ENCODE data around the gene HYAL1.

HYAL1 gene

DNA sequence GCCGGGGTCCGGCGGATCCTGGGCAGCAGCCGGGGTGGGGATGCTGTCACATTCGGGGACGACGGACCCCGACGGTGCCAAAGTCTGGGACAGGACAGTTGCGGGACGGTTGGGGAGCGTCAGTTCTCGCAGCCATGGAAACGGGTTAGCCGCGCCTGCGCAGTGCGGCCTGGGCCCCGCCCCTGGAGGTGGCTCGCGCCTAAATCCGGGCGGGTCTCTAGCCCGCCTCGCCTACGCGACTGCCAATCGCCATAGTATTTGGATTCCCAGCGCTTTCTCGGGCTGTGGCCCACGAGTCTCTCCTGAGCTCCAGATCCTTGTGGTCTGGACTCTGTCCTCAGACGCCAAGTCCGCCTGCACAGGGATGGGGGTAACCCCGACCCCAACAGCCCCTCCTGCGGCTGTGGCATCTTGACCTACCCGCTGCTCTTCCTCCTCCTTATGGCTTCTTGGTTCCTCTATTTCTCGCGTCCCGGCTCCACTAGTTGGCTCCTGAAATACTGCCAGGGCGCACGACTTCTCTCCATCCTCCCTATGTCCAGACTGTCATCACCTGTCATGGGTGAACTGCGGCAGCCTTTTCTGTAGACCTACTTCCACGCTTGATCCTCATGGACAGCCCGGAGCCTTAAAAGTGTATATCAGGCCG, 42.3 kb upstream of the HYAL1 start, which contains the start of gene ZMYND10:
Gene ZMYND10, minus strand, starts transcription at position 147 of the 649 bp plus-strand sequence. CDS start 153 bp downstream, outside the sequence.
- TF ChIP-seq, protein P1, sequence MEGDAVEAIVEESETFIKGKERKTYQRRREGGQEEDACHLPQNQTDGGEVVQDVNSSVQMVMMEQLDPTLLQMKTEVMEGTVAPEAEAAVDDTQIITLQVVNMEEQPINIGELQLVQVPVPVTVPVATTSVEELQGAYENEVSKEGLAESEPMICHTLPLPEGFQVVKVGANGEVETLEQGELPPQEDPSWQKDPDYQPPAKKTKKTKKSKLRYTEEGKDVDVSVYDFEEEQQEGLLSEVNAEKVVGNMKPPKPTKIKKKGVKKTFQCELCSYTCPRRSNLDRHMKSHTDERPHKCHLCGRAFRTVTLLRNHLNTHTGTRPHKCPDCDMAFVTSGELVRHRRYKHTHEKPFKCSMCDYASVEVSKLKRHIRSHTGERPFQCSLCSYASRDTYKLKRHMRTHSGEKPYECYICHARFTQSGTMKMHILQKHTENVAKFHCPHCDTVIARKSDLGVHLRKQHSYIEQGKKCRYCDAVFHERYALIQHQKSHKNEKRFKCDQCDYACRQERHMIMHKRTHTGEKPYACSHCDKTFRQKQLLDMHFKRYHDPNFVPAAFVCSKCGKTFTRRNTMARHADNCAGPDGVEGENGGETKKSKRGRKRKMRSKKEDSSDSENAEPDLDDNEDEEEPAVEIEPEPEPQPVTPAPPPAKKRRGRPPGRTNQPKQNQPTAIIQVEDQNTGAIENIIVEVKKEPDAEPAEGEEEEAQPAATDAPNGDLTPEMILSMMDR (IDR thresholded peaks at IDR 0.05) = no peak

- TF ChIP-seq, protein P1 (IDR thresholded peaks at IDR 0.05) = no peak
Measured at GRCh38 chr3:50345008-50345407, 41.6 kb upstream of the HYAL1 start.

GRCh38 chr3:50342813-50343633, 39.6 kb upstream of the HYAL1 start:
- TF ChIP-seq, protein P1 (IDR thresholded peaks at IDR 0.05) = no peak

GRCh38 chr3:50341996-50342650, 38.7 kb upstream of the HYAL1 start:
- TF ChIP-seq, protein P1 (IDR thresholded peaks at IDR 0.05) = no peak

DNA sequence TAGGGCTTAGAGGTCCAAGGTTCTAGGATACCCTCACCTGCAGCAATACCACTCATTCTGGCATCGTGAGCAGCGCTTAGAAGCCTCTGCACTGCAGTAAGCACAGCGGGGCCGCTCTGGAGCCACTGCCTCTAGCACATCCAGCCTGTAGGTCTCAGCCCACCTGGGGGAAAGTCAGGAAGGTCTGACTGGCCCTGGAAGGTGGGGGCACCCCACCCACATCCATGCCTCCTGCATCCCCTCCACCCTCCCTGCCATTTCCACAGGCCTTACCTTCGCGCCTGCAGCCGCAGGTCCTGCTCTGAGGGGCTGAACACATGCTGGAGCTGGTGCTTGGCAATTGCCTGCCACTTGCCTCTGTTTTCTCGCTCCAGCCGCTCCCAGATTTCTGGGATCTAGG, 38.2 kb upstream of the HYAL1 start:
- TF ChIP-seq, protein P1 (IDR thresholded peaks at IDR 0.05) = no peak

DNA sequence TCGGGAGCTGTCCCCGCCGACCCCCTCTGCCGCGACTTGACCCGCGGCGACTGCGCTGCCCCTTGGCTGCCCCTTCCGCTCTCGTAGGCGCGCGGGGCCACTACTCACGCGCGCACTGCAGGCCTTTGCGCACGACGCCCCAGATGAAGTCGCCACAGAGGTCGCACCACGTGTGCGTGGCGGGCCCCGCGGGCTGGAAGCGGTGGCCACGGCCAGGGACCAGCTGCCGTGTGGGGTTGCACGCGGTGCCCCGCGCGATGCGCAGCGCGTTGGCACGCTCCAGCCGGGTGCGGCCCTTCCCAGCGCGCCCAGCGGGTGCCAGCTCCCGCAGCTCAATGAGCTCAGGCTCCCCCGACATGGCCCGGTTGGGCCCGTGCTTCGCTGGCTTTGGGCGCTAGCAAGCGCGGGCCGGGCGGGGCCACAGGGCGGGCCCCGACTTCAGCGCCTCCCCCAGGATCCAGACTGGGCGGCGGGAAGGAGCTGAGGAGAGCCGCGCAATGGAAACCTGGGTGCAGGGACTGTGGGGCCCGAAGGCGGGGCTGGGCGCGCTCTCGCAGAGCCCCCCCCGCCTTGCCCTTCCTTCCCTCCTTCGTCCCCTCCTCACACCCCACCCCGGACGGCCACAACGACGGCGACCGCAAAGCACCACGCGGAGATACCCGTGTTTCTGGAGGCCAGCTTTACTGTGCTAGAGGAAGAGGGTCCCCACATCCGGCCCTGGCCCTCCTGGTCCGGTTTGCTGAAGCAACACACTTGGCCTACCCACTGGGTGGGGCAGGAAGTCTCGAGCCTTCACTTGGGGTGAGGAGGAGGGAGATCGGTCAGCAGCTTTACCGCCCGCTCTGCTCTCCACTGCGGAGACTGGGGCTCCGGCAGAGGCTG, 37.3 kb upstream of the HYAL1 start, which contains the start of gene RASSF1:
Gene RASSF1, minus strand, starts transcription at position 389 of the 882 bp plus-strand sequence. Its CDS starts 31 bp downstream, at position 358.
- TF ChIP-seq, protein P1 (IDR thresholded peaks at IDR 0.05) = no peak

DNA sequence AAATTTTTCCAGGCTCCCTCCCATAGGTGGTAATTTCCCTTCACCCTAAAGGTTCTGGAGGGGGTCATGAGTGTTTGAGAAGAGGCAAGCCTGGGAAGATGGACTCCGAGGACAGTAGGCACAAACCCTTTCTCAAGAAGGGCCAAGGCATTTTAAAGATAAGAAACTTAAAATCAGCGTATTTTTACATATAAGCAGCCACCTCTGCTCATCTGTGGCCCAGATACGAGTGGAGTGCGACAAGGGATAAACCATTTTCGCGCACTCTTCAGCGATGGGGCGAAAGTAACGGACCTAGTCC, 36.7 kb upstream of the HYAL1 start:
- TF ChIP-seq, protein P1 (IDR thresholded peaks at IDR 0.05) = no peak

All from LNCAP (cell line).